HTR-8/SVneo (cell line): ENCODE measurements around the gene IRF9.

Experiments
- DNase-seq: peaks from one replicate; pipeline ENCODE4 v3.0.0; 2011; ENCODE audit warnings: low spot score, mixed read lengths; ENCODE audit not compliant: insufficient read length
- FAIRE-seq: peaks from 2 replicates; lab custom pipeline; 2011; peaks lifted over from hg19 to GRCh38; lab: Jason Lieb, UNC

Gene IRF9

DNA sequence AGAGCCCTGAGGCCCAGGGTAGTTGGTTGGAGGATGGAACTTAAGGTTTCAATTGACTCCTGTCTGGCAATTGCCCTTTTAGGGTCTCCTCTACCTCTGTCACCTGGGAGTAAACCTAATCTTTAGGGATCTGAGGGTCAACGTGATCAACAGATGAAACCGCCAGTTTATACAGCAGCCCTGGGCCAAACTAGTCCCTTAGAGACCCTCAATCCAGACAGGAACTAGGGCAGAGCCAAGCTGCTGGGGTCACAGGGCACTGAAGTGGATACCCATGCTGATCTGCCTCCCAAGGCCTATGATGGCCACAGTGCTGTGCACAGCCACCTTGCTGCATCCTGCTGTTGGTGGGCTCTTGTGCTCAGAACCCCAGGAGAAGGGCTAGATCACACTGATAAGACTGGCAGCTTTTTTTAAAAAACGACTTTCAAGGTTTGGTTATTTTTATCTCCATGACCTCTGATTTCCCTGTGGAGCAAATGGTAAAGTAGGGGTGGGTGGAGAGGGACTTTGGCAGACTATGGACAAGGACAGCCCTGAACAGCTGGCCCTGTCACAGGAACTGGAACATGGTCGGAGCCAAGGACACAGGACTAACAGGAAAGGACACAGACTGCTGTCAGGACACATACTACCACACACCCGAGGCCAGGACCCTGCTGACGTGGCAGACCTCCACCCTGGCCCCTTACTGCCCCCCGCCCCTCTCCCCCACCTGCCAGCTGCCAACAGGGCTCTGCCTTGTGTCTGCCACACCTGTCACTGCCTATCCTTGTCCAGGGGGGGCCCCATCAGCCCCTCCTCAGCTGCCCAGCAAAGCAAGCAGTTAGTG lies 30.1 kb upstream of the IRF9 start:
- FAIRE-seq: no peak
- no peak for DNase-seq

DNA sequence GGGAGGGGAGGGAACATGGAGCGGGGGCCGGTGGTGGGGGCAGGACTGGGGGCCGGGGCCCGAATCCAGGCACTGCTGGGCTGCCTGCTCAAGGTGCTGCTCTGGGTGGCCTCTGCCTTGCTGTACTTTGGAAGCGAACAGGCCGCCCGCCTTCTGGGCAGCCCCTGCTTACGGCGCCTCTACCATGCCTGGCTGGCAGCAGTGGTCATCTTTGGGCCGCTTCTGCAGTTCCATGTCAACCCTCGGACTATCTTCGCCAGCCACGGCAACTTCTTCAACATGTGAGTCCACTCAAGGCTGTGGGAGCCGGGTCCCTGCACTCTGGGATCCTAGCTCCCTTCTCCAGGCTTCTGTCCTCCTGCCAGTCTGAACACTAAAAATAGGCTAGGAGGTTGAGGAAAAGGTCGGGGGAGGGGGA lies 29.5 kb upstream of the IRF9 start:
- DNase-seq: no peak
- no peak for FAIRE-seq

DNA sequence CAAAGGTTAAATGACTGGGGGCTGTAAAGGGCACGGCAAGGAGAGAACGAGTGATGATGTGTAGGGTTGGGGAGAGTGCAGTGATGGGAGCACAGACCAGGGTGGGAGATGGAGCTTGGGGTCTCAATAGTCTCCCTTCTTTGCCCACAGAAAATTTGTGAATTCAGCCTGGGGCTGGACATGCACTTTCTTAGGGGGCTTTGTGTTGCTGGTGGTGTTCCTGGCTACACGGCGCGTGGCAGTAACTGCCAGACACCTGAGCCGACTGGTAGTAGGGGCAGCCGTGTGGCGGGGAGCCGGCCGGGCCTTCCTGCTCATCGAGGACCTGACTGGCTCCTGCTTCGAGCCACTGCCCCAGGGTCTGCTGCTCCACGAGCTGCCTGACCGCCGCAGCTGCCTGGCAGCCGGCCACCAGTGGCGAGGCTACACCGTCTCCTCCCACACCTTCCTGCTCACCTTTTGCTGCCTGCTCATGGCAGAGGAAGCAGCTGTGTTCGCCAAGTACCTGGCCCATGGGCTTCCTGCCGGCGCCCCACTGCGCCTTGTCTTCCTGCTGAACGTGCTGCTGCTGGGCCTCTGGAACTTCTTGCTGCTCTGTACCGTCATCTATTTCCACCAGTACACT lies 28.9 kb upstream of the IRF9 start:
- FAIRE-seq (no peak), DNase-seq (no peak)

DNA sequence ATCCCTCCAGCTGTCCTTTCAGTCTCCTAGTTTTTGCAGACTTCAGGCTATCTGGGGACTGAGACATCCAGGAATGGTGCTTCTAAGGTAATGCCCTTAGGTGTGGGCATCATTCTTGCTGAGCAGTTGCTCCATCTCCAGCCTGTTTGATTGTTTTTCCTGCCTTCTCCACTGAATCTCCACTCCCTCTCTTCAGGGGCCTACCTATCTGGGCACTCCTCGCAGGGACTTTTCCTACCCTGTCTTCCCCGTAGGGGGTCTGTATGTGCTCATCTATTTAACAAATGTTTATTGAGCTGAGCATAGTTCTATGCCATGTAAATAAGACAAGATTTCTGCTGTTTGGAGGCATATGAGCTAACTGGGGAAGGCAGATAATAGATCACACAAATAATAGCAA lies 28.1 kb upstream of the IRF9 start:
- no peak for FAIRE-seq

DNA sequence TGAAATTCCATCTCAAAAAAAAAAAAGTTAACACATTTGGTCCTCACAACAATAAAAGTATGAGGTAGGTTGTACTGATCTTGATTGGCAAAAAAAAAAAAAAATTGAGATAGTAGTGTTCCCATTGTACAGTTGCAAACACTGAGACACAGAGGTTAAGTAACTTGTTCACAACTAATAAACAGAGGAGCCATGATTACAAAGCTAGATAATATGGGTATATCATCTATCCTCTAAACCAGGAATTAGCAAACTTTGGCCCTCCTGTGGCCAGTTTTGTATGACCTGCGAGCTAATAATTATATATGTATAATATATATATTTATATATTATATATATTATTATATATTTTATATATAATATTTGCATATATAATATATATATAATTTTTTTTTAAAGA lies 27.3 kb upstream of the IRF9 start:
- FAIRE-seq (no peak), DNase-seq (no peak)

More for the DNA sequence above, 28.1 kb upstream of the IRF9 start:
- no peak for DNase-seq

DNA sequence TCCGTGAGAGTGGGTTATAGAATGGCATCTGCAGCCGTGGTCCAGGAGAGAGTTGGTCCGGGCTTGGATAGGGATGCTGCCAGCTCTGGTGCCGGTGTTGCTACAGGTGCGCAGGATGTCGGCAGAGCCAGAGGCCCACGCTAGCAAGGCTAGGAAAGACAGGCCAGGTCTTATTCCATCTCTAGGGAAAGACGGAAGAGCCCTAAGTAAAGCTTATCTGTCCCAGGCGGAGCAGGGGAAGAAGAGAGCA lies 25.6 kb upstream of the IRF9 start:
- FAIRE-seq (no peak), DNase-seq (no peak)

DNA sequence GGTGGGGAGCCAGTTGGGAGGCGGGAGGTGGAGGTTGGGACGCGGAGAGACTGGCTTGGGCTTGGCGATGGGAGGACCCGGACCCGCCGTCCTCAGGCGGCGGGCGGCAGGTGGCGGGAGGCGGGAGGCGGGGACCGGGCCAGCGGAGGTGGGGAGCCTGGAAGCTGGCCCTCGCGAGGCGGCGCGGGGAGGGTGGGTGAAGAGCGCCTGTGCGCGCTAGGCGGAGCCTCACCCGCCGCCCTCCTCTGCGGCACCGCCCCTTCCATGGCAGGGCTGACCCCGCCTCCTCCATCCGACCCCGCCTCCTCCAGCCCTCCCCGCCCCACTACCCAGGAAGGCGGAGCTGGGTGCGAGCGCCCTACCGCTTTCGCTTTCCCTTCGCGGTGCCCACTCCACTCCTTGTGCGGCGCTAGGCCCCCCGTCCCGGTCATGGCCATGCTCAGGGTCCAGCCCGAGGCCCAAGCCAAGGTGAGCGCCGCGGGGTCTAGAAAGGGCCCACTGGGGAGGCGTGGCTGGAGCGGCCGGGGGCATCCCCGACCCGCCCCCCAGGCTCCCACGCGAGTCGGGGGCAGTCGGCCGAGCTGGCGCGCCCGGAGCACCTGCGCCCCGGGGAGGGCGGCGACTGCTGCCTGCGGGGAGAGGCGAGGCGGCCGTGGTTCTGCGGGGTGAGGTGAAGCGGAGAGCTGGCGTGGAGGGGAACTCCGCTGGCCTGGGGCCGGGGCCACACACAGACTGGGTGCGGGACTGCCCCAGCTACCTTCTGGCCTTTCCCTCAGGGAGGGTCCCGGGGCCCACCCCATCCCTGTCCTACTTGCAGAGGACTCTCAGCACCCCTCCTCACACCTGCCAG lies 25.0 kb upstream of the IRF9 start, which contains the start of gene PSME1:
Gene PSME1, plus strand, starts transcription at position 361 of the 850 bp plus-strand sequence. Its CDS starts 69 bp downstream, at position 430.
- FAIRE-seq: no peak
- DNase-seq: peak; percentile 65

DNA sequence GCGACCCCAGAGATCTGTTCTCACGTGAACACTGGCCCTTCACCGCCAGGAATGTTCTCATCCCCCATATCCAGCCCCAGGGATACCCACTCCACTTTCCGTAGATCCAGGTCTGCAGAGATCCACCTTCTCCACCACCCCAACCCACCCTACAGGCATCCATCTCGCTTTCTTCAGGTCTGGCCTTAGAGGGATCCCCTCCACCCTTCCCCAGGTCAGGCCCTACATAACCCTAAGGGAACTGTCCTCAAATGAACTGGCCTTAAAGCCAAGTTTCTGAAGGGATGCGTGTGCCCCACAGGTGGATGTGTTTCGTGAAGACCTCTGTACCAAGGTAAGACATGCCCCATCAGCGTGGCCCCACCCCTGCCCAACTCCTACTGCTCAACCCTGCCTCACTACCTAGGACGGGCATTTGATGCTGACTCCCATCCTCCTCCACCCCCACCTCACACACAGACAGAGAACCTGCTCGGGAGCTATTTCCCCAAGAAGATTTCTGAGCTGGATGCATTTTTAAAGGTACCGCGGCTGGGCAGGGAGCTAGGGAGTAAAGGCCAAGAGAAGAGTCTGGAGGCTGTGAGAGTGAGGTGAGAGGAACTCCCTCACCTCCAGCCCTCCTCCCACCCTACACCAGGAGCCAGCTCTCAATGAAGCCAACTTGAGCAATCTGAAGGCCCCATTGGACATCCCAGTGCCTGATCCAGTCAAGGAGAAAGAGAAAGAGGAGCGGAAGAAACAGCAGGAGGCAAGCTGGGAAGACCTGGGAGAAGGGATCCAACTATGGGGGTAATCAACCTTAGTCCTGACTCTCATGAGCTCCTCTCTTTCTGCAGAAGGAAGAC lies 24.2 kb upstream of the IRF9 start:
- FAIRE-seq: no peak

DNA sequence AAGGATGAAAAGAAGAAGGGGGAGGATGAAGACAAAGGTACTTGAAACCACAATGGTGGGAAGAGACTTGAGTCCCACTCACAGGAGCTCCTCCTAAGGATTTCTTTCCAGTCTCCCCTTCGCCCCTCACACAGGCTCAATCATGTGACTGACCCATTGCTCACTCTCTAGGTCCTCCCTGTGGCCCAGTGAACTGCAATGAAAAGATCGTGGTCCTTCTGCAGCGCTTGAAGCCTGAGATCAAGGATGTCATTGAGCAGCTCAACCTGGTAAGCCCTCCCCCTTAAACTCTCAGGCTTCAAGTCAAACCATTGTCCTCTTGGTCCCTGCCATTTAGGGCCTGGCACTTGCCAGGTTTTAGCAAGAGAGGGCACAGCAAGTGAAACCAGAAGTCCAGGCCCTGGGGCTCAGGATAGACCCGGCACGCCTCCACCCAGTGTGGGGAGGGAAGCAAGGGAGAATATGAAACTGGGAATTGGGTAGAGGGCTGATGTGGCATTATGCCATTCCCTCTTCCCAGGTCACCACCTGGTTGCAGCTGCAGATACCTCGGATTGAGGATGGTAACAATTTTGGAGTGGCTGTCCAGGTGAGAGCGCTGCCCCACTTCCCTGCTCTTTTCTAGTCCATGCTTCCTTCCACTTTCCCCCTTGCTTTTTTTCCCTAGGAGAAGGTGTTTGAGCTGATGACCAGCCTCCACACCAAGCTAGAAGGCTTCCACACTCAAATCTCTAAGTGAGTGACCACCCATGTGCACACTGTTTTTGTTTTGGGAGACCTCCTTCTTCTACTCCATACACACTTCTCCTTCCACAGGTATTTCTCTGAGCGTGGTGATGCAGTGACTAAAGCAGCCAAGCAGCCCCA lies 23.3 kb upstream of the IRF9 start:
- FAIRE-seq (no peak), DNase-seq (no peak)

More for the DNA sequence above, 24.2 kb upstream of the IRF9 start:
- no peak for DNase-seq

DNA sequence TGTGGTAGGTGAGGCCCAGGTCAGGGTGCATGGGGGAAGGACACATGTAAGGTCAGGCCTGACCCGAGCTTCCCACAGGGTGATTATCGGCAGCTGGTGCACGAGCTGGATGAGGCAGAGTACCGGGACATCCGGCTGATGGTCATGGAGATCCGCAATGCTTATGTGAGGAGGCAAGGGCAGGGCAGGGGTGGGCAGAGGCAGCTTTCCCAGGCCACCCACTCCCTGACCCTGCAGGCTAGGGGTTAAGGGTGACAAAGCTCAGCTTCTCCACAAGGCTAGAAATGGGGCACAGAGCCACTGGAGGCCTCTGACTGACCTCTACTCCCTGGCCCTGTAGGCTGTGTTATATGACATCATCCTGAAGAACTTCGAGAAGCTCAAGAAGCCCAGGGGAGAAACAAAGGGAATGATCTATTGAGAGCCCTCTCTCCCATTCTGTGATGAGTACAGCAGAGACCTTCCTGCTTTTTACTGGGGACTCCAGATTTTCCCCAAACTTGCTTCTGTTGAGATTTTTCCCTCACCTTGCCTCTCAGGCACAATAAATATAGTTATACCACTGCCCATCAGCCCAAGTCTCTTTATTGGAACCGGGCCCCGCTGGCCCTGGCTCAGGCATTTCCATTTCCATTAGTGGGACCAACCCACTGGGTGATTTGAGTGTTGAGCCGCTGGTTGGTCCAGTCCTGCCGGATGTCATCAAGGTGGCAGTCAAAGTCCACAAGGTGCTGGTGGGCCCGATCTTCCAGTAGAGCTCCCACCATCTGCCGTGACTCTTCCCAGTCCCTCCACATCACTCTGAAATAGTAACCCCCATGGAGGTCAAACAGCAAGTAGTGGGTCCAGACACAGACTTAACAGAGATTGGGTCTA lies 22.4 kb upstream of the IRF9 start:
- DNase-seq: no peak
- FAIRE-seq: no peak

DNA sequence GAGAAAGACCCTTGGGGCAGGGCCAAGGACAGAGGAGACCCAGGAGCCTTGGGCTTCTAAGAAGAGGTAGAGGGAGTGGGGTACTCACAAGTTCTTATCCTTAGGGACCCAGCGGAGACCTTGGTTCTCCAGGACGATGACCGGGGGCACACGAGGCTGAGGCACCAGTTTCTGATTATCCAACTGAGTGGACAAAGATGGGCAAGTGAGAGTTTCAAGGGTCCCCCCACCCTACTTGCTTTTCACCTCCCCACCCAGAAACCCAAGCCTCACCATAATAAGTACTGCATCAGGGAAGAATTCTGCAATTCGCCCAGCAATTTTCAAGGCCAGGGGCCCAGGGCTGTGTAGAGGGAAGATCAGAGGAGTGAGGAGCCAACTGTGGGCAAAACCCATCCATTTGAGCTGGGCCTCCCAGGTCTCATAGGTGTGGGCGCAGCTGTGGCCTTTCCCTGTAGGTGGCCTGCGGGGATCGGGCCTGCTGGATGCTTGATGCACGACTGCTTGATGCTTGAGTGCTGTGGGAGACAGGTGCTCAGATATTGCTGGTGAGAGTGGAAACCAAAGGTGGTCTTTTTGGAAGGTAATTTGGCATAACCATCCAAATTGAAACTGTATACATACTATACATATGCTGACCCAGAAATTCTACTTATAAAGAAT lies 21.7 kb upstream of the IRF9 start:
- FAIRE-seq: no peak
- no peak for DNase-seq

DNA sequence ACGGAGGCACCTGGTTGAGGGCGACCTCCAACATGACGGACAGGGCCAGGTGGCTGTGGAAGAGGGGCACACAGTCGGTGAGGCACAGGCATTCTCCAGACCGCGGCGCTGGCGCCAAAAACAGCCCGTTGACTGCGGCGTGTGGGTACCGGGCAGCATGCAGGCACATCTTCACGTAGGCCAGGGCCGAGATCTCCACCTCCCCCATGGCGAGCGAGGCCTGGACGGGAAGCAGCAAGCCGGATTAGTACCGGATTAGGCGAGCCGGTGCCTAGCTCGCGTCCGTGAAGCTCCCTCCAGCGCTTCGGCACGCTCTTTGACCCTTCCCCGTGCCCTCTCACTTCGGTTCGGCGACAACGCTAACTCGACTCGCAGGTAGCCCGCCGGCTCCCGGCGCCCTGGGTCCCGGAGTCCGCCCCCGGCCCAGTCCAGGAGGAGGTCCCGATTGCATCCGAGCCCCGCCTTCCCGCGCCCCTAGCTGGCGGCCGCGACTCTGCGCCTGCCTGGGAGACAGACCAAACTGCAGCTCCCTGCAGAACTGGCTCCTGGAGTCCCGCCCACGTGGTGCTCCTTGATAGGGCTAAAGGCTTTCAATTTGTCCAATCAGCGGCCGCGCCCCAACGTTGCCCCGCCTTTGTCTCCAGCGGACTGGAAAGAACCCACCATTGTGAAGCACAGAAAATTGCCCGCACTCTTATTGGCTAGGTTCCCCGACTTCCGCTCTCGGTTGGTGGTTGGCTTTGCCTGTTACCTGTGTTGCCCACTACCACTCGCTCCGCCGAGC lies 19.8 kb upstream of the IRF9 start, which contains the start of gene EMC9:
Gene EMC9, minus strand, starts transcription at position 495 of the 784 bp plus-strand sequence. Its CDS starts 287 bp downstream, at position 208.
- FAIRE-seq (no peak), DNase-seq (peak; percentile 92)

DNA sequence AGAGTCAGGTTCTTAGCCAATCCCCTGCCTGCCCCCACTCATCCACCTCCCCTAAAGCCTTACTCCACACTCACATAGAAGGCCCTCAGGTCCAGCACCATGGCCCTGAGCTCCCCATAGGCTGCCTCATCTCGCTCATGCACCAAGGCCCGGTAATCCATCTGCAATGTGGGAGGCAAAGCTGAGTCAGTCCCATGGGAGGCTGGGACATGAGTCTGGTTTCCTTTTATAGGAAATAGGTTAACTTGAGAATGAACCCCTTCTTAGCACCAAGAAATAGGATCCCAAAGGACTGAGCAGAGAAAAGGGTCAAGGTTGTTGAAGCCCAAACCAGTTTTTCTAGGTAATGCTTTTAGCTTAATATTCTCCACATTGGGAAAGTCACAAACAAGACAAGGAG lies 17.6 kb upstream of the IRF9 start:
- FAIRE-seq: no peak
- no peak for DNase-seq

DNA sequence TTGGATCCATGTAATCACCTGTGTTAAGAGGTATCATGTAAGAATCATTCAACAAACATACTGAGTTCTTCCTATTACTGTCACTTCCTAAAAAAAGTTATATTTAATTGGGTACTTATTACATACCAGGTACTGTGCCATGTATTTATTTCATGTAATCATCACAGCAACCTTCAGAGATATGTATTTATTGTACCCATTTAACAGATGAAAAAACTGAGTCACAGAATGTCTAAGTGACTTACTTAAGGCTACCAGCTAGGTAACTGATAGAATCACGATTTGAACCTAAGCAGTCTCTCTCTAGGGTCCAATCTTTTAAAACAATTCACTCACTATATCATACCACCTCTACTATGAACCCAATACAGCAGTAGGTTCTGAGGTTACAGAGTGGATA lies 16.6 kb upstream of the IRF9 start:
- DNase-seq (no peak), FAIRE-seq (no peak)

DNA sequence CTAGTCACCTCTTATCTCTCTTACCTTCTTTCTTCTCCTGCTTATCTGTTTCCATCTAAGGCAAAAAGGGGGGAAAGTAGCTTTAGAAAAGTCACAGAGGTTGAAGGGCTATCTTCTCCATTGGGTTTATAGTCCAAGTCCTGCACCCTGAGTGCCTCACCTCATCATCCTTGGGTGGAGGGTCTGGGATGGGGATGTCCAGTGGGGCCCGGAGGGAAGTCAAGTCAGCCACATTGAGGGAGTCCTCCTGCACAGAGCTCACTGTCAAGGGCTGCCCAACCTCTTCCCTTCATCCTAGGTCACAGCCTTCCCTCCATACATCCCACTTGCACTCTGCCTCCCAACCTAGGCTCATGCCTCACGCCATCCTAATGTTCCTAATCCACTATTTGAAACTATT lies 15.8 kb upstream of the IRF9 start:
- no peak for FAIRE-seq
- no peak for DNase-seq

DNA sequence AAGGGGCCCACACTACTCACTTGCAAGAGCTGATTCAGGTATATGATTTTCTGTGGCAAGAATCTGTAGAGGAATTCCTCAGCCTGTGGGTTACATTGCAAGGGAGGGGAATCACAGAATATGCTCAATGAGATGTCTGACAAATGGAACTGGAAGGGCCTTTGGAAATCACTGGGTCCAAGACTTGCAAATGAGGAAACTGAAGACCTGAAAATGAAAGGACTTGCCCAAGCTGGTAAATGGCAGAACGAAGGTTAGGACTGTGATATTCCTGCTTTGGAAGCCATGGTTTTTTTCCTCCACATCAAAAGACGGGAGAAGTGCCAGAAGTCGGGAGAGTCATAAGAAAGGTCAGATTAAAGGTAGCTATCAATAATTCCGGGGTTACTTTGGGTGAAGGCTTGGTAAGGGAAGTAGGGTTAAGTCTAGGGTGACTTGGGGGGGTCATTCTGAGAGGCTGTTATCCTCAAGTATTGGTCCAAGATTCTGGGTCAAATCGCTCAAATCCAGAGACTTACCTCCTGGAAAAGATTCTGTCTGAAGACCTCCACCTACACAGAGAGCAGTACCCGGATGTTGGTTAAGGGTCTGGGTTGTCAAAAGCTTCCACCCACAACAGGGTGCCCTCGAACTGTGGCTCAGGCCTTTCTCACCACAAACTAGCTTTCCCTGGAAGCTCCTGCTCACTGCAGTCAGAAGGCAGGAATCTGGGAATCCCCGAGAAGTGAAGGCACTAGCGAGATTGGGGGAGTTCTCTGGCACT lies 15.2 kb upstream of the IRF9 start:
- DNase-seq (no peak), FAIRE-seq (no peak)
